Mammary epithelial cell (primary cell): ENCODE measurements around the gene TMEM208.

Source experiments
- CTCF ChIP-seq, 2 donors: IDR thresholded peaks in 1 of 2; conservative IDR thresholded peaks in 1 of 2; 2 replicates each; pipeline ENCODE4 v1.5.1; 2011 to 2012; ENCODE audit warnings: inconsistent platforms in 2 of 2, low read length in 2 of 2, mild to moderate bottlenecking in 2 of 2, control low read depth in 1 of 2, low read depth in 1 of 2; ENCODE audit not compliant: insufficient read depth in 1 of 2; ENCODE audit errors: extremely low read depth in 1 of 2
- EZH2 ChIP-seq: IDR thresholded peaks from 2 replicates; pipeline ENCODE4 v1.6.1; 2012; ENCODE audit warnings: low read length, inconsistent platforms, borderline replicate concordance

DNA sequence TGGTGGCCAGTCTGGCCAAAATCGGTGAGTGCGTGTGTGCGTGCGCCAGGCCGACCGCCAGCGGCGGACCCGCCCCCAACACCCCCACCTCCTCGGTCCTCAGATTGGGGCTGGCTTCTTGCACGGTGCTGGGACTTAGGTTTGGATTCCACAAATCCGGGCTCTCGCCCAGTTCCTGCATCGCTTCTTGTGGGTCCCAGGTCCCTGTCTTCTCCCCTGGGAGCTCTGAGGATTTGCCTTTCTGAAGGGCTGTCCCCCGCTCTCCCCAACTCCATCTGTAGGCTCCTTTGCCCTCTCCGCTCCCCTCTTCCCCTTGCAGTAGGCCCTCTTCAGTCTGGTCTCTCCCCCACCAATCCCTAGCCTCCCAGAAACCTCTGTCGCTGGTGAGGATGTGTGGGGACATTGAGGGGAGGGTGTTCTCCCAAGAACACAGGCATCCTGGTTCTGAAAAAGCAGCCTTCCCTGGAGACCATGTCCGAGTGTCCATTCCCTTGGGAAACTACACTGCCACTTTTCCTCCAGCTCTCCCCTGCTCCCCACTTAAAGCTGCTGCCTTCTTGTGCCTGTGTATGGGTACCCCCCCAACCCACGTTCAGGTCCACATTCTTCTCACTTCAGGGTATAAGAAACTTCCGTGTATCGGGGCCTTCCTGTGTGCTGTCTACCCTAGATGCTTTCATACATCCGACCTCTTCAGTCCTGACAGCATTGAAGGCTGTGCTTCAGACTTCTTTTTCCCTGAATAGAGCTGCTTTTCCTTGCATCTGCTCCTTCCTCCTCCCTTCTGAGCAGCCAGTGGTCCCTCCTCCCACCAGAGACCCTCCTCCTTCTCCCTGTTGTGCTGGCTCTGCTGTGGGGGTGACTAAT is 22.5 kb downstream of the TMEM208 start:
- TF ChIP-seq CTCF (conservative IDR thresholded peaks at IDR 0.05 in 1 of 2, IDR thresholded peaks at IDR 0.05 in 1 of 2; ENCODE audit: extremely low read depth in 1 of 2, insufficient read depth in 1 of 2, low read depth in 1 of 2, low read length in 2 of 2), result no peak
- TF ChIP-seq EZH2, result no peak
